Hepatocyte (in vitro differentiated cells): ENCODE measurements around the gene DZANK1.

Experiments used
- CTCF ChIP-seq: fragments of 200-600 bp; sonication (generic); IDR thresholded peaks from 2 replicates; pipeline ENCODE4 v1.5.1; 2016; ENCODE audit warnings: antibody characterized with exemption, mild to moderate bottlenecking; ENCODE audit not compliant: poor library complexity
- EZH2 ChIP-seq: fragments of 200-600 bp; sonication (generic); IDR thresholded peaks from 2 replicates; pipeline ENCODE4 v1.6.1; 2016; ENCODE audit warnings: antibody characterized with exemption, mild to moderate bottlenecking, borderline replicate concordance
- EZH2phosphoT487 ChIP-seq: fragments of 200-600 bp; sonication (generic); IDR thresholded peaks from one replicate; pipeline ENCODE4 v1.6.1; 2018; ENCODE audit warnings: antibody characterized with exemption, mild to moderate bottlenecking, low read depth, moderate library complexity; ENCODE audit not compliant: unreplicated experiment, severe bottlenecking

- no peak for TF ChIP-seq CTCF
- TF ChIP-seq EZH2, result no peak
- no peak for TF ChIP-seq EZH2phosphoT487
These were observed 88.8 kb downstream of the DZANK1 start for GRCh38 chr20:18377896-18378481.
